Uterus (tissue), 4 donors: ENCODE measurements around the gene CDKN1C. TPM values are rescaled to one million over a fixed set of nuclear protein-coding genes. Genes with fewer than 3 reads are reported as not detected.
A peak's percentile ranks its signal among the peaks of the same experiment; 100 is the strongest.

ENCODE experiments used
- DNase-seq, 2 donors: peaks; one replicate each; pipeline ENCODE4 v3.0.0-alpha.2; 2019 to 2020
- H3K27ac ChIP-seq, 2 donors: fragments of 200-600 bp; sonication (generic); 1 replicate in 1 of 2; 2 replicates in 1 of 2; pipeline ENCODE4 v1.5.1; 2016 to 2018
- H3K27me3 ChIP-seq, 2 donors: fragments of 200-600 bp; sonication (generic); one replicate each; pipeline ENCODE4 v1.5.1; 2018 to 2019; ENCODE audit warnings: control low read depth in 1 of 2
- H3K36me3 ChIP-seq, 2 donors: fragments of 200-600 bp; sonication (generic); one replicate each; pipeline ENCODE4 v1.5.1; 2019; ENCODE audit warnings: control low read depth in 1 of 2
- H3K4me1 ChIP-seq, 2 donors: fragments of 200-600 bp; sonication (generic); one replicate each; pipeline ENCODE4 v1.5.1; 2018 to 2019; ENCODE audit warnings: control low read depth in 1 of 2
- H3K4me3 ChIP-seq, 2 donors: fragments of 200-600 bp; sonication (generic); 1 replicate in 1 of 2; 2 replicates in 1 of 2; pipeline ENCODE4 v1.5.1; 2018 to 2019; ENCODE audit warnings: mild to moderate bottlenecking in 1 of 2
- H3K9me3 ChIP-seq, 2 donors: fragments of 200-600 bp; sonication (generic); one replicate each; pipeline ENCODE4 v1.5.1; 2019; ENCODE audit warnings: control low read depth in 1 of 2
- POLR2A ChIP-seq, 2 donors: fragments of 450-650 bp; IDR thresholded peaks; one replicate each; pipeline ENCODE4 v1.6.1; 2016; ENCODE audit warnings: antibody characterized with exemption in 2 of 2, mild to moderate bottlenecking in 1 of 2, moderate library complexity in 1 of 2
- intact Hi-C: fragments of 100-400 bp; cut with DNase I; formaldehyde crosslinking; loops from one replicate; pipeline ENCODE4 v1.15.1; 2023; ENCODE audit warnings: low total_unique reads
- total RNA-seq, 4 donors: library from RNA; depleted of rRNA in 3 of 4; stranded (reverse); fragments of >200 nt in 3 of 4; gene quantifications; one replicate each; pipeline versions ENCODE4 v1.1.0 to v1.2.4, GENCODE V29; 2014 to 2023
- TF ChIP-seq, protein P1 (sequence below), 4 experiments: fragments of 200-600 bp in 2 of 4; fragments of 450-650 bp in 2 of 4; sonication (generic) in 2 of 4; IDR thresholded peaks; one replicate each; pipeline ENCODE4 v1.5.1; 2016 to 2019; ENCODE audit warnings: antibody characterized with exemption in 4 of 4, mild to moderate bottlenecking in 2 of 4, moderate library complexity in 1 of 4
- donor health status: DM: yes; HTN: yes; CAD: no.

The CDKN1C gene
- total RNA-seq, 4 donors from 2014 or later: 42.0 to 213 (median 71.7) TPM

GRCh38 chr11:2901196-2901796 lies 15.7 kb upstream of the CDKN1C start:
- no peak for DNase-seq
- no peak for TF ChIP-seq POLR2A (IDR thresholded peaks at IDR 0.05)
- TF ChIP-seq, protein P1, sequence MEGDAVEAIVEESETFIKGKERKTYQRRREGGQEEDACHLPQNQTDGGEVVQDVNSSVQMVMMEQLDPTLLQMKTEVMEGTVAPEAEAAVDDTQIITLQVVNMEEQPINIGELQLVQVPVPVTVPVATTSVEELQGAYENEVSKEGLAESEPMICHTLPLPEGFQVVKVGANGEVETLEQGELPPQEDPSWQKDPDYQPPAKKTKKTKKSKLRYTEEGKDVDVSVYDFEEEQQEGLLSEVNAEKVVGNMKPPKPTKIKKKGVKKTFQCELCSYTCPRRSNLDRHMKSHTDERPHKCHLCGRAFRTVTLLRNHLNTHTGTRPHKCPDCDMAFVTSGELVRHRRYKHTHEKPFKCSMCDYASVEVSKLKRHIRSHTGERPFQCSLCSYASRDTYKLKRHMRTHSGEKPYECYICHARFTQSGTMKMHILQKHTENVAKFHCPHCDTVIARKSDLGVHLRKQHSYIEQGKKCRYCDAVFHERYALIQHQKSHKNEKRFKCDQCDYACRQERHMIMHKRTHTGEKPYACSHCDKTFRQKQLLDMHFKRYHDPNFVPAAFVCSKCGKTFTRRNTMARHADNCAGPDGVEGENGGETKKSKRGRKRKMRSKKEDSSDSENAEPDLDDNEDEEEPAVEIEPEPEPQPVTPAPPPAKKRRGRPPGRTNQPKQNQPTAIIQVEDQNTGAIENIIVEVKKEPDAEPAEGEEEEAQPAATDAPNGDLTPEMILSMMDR (IDR thresholded peaks at IDR 0.05): no peak
- Histone ChIP-seq H3K4me1 (no peaks in the 10 kb centered on the region), H3K27me3 (no peaks in the 10 kb centered on the region), H3K9me3 (no peaks in the 10 kb centered on the region), H3K4me3 (peak overlapping the region in 1 of 2 donors; percentile 46), H3K36me3 (no peaks in the 10 kb centered on the region), H3K27ac (peak overlapping the region; percentile 72 to 83)
- intact Hi-C loops: no loop called here

- no peak for TF ChIP-seq POLR2A (IDR thresholded peaks at IDR 0.05)
- TF ChIP-seq, protein P1 (IDR thresholded peaks at IDR 0.05): no peak
- no peak overlapping the region for H3K4me3 ChIP-seq
- no peaks in the 10 kb centered on the region for H3K27me3 ChIP-seq
- intact Hi-C loops: loop anchor here (10.0 kb wide), 1 partner anchor 474 kb away; no protein-coding TSS in a partner anchor
- H3K27ac ChIP-seq: peak overlapping the region; percentile 62 to 65
- H3K9me3 ChIP-seq: no peaks in the 10 kb centered on the region
- no peak for DNase-seq
- H3K4me1 ChIP-seq: no peaks in the 10 kb centered on the region
- H3K36me3 ChIP-seq: no peaks in the 10 kb centered on the region
Observed at GRCh38 chr11:2899080-2899783, 13.7 kb upstream of the CDKN1C start.

GRCh38 chr11:2898366-2899079 lies 12.9 kb upstream of the CDKN1C start:
- intact Hi-C loops: loop anchor here (10.0 kb wide), 1 partner anchor 474 kb away; no protein-coding TSS in a partner anchor
- Histone ChIP-seq H3K4me1 (no peaks in the 10 kb centered on the region), H3K36me3 (no peaks in the 10 kb centered on the region), H3K27ac (peak overlapping the region; percentile 62 to 65), H3K27me3 (no peaks in the 10 kb centered on the region), H3K9me3 (no peaks in the 10 kb centered on the region), H3K4me3 (no peak overlapping the region)
- peak in 1 of 2 donors; percentile 70 for DNase-seq
- TF ChIP-seq, protein P1 (IDR thresholded peaks at IDR 0.05): no peak
- TF ChIP-seq POLR2A (IDR thresholded peaks at IDR 0.05): no peak

GRCh38 chr11:2897048-2897447 lies 11.5 kb upstream of the CDKN1C start:
- H3K9me3 ChIP-seq: no peaks in the 10 kb centered on the region
- H3K27ac ChIP-seq: no peak overlapping the region
- H3K36me3 ChIP-seq: no peaks in the 10 kb centered on the region
- DNase-seq: no peak
- no peak for TF ChIP-seq POLR2A (IDR thresholded peaks at IDR 0.05)
- TF ChIP-seq, protein P1 (IDR thresholded peaks at IDR 0.05): no peak
- peaks cover 0 to 4% of the 10 kb centered on the region in 2 donors for H3K4me1 ChIP-seq
- H3K4me3 ChIP-seq: no peak overlapping the region
- intact Hi-C loops: loop anchor here (10.0 kb wide), 1 partner anchor 472 kb away; no protein-coding TSS in a partner anchor
- H3K27me3 ChIP-seq: no peaks in the 10 kb centered on the region
